PC-3 (cell line): ENCODE measurements around the gene FOXN3.

ENCODE experiments used
- CTCF ChIP-seq: fragments of 300-600 bp; sonication (generic); conservative IDR thresholded peaks from 2 replicates; pipeline ENCODE4 v1.5.1; 2017; ENCODE audit warnings: antibody characterized with exemption, low read depth, mild to moderate bottlenecking, low read length
- EZH2 ChIP-seq: fragments of 300-600 bp; sonication (generic); IDR thresholded peaks from one replicate; pipeline ENCODE4 v1.6.1; 2017; ENCODE audit warnings: antibody characterized with exemption, mild to moderate bottlenecking, low read length; ENCODE audit not compliant: unreplicated experiment
- EZH2phosphoT487 ChIP-seq: fragments of 300-600 bp; sonication (generic); IDR thresholded peaks from 2 replicates; pipeline ENCODE4 v1.6.1; 2018; ENCODE audit warnings: mild to moderate bottlenecking, antibody characterized with exemption, low read length, borderline replicate concordance

GRCh38 chr14:89212386-89213235 is 204.4 kb downstream of the FOXN3 start:
- no peak for TF ChIP-seq EZH2
- no peak for TF ChIP-seq CTCF
- no peak for TF ChIP-seq EZH2phosphoT487
